ENCODE results near the gene BCOR.

BCOR gene

GRCh38 chrX:40074080-40074958 is 23.4 kb downstream of the BCOR start:
- ATAC-seq: no peak
- TF ChIP-seq ZC3H10 (CRISPR knock-in tag; IDR thresholded peaks at IDR 0.05) (no peak), PPARA (CRISPR knock-in tag; IDR thresholded peaks at IDR 0.05; ENCODE audit: borderline replicate concordance) (no peak), TCF4 (CRISPR knock-in tag; IDR thresholded peaks at IDR 0.05; ENCODE audit: borderline replicate concordance) (no peak), ESRRG (CRISPR knock-in tag; IDR thresholded peaks at IDR 0.05) (no peak), ZFP30 (CRISPR knock-in tag; IDR thresholded peaks at IDR 0.05) (no peak), CSDC2 (CRISPR knock-in tag; IDR thresholded peaks at IDR 0.05) (no peak), ZFP3 (CRISPR knock-in tag; IDR thresholded peaks at IDR 0.05) (no peak), SNAI2 (CRISPR knock-in tag; IDR thresholded peaks at IDR 0.05) (no peak), ARNTL (CRISPR knock-in tag; IDR thresholded peaks at IDR 0.05; ENCODE audit: borderline replicate concordance, low read depth) (no peak), GLIS3 (CRISPR knock-in tag; IDR thresholded peaks at IDR 0.05) (no peak), ZNF70 (CRISPR knock-in tag; IDR thresholded peaks at IDR 0.05) (no peak), RARB (CRISPR knock-in tag; IDR thresholded peaks at IDR 0.05) (no peak), ISL1 (CRISPR knock-in tag; IDR thresholded peaks at IDR 0.05) (no peak), ZNF8 (CRISPR knock-in tag; IDR thresholded peaks at IDR 0.05) (no peak)
- TF ChIP-seq, protein P1, sequence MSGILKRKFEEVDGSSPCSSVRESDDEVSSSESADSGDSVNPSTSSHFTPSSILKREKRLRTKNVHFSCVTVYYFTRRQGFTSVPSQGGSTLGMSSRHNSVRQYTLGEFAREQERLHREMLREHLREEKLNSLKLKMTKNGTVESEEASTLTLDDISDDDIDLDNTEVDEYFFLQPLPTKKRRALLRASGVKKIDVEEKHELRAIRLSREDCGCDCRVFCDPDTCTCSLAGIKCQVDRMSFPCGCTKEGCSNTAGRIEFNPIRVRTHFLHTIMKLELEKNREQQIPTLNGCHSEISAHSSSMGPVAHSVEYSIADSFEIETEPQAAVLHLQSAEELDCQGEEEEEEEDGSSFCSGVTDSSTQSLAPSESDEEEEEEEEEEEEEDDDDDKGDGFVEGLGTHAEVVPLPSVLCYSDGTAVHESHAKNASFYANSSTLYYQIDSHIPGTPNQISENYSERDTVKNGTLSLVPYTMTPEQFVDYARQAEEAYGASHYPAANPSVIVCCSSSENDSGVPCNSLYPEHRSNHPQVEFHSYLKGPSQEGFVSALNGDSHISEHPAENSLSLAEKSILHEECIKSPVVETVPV (CRISPR knock-in tag; IDR thresholded peaks at IDR 0.05): no peak
- TF ChIP-seq, protein P2, sequence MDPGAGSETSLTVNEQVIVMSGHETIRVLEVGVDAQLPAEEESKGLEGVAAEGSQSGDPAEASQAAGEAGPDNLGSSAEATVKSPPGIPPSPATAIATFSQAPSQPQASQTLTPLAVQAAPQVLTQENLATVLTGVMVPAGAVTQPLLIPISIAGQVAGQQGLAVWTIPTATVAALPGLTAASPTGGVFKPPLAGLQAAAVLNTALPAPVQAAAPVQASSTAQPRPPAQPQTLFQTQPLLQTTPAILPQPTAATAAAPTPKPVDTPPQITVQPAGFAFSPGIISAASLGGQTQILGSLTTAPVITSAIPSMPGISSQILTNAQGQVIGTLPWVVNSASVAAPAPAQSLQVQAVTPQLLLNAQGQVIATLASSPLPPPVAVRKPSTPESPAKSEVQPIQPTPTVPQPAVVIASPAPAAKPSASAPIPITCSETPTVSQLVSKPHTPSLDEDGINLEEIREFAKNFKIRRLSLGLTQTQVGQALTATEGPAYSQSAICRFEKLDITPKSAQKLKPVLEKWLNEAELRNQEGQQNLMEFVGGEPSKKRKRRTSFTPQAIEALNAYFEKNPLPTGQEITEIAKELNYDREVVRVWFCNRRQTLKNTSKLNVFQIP (CRISPR knock-in tag; IDR thresholded peaks at IDR 0.05; ENCODE audit: borderline replicate concordance, low read depth): no peak

GRCh38 chrX:40073439-40074054 is 24.2 kb downstream of the BCOR start:
- TF ChIP-seq OSR1 (CRISPR knock-in tag; IDR thresholded peaks at IDR 0.05) (no peak), ISL1 (CRISPR knock-in tag; IDR thresholded peaks at IDR 0.05) (no peak), ZNF8 (CRISPR knock-in tag; IDR thresholded peaks at IDR 0.05) (no peak), ZNF565 (CRISPR knock-in tag; conservative IDR thresholded peaks at IDR 0.05; ENCODE audit: low read depth) (no peak)
- no peak for ATAC-seq

GRCh38 chrX:40072246-40072645 is 25.5 kb downstream of the BCOR start:
- TF ChIP-seq ESRRG (CRISPR knock-in tag; IDR thresholded peaks at IDR 0.05) (no peak), TOX (CRISPR knock-in tag; IDR thresholded peaks at IDR 0.05; ENCODE audit: borderline replicate concordance) (no peak), CSDC2 (CRISPR knock-in tag; IDR thresholded peaks at IDR 0.05) (no peak)
- no peak for ATAC-seq

DNA sequence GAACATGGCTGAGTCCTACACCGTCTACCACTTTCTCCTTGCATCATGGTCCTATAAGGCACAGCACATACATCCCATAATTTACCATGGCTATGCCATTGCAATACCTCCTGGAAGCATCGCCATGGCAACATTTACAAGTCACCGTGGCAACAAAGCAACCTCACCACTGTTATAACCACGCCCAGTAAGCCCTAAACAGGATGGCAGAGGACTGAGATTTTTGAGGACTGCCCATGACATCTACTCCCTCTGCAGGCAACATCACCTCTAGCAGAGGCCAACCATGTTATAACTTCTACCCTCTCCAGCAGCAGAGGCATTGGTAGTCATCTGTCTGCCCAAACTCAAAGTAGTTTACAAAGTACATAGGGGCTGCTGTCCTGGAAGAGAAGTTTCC is 29.7 kb downstream of the BCOR start:
- peak; percentile 43; the same call in 2 of the 3 replicates for ATAC-seq
- no peak for TF ChIP-seq GLIS3 (CRISPR knock-in tag; IDR thresholded peaks at IDR 0.05)

DNA sequence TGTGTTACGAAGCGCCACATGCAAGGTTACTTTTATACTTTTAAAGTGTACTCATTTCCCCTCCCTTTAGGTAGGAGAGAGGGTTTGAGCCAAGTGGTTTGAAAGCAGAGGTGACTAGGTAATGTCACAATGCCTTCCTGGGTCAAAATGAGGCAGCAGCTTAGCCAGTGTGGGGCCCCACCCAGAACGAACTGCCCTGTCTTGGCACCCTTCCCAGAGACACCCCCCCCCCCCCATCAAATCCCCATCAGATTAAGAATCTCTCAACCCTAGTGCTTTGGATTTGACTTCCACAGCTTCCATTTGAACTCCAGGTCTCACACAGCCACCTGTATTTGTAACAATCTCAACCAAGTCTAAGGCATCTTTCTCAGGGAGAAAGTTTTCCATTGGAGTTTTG is 31.1 kb downstream of the BCOR start:
- TF ChIP-seq TOX (CRISPR knock-in tag; IDR thresholded peaks at IDR 0.05; ENCODE audit: borderline replicate concordance) (no peak), RARB (CRISPR knock-in tag; IDR thresholded peaks at IDR 0.05) (no peak), ZNF70 (CRISPR knock-in tag; IDR thresholded peaks at IDR 0.05) (no peak), PPARA (CRISPR knock-in tag; IDR thresholded peaks at IDR 0.05; ENCODE audit: borderline replicate concordance) (no peak), ZFP30 (CRISPR knock-in tag; IDR thresholded peaks at IDR 0.05) (no peak), TCF4 (CRISPR knock-in tag; IDR thresholded peaks at IDR 0.05; ENCODE audit: borderline replicate concordance) (no peak), ZFP3 (CRISPR knock-in tag; IDR thresholded peaks at IDR 0.05) (no peak), SNAI2 (CRISPR knock-in tag; IDR thresholded peaks at IDR 0.05) (no peak), PATZ1 (CRISPR knock-in tag; IDR thresholded peaks at IDR 0.05; ENCODE audit: borderline replicate concordance) (no peak), ZNF8 (CRISPR knock-in tag; IDR thresholded peaks at IDR 0.05) (no peak), ARNTL (CRISPR knock-in tag; IDR thresholded peaks at IDR 0.05; ENCODE audit: borderline replicate concordance, low read depth) (no peak), ESRRG (CRISPR knock-in tag; IDR thresholded peaks at IDR 0.05) (no peak)
- TF ChIP-seq, protein P1 (CRISPR knock-in tag; IDR thresholded peaks at IDR 0.05): no peak
- TF ChIP-seq, protein P3, sequence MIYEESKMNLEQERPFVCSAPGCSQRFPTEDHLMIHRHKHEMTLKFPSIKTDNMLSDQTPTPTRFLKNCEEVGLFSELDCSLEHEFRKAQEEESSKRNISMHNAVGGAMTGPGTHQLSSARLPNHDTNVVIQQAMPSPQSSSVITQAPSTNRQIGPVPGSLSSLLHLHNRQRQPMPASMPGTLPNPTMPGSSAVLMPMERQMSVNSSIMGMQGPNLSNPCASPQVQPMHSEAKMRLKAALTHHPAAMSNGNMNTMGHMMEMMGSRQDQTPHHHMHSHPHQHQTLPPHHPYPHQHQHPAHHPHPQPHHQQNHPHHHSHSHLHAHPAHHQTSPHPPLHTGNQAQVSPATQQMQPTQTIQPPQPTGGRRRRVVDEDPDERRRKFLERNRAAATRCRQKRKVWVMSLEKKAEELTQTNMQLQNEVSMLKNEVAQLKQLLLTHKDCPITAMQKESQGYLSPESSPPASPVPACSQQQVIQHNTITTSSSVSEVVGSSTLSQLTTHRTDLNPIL (CRISPR knock-in tag; IDR thresholded peaks at IDR 0.05; ENCODE audit: low read depth): no peak
- no peak for ATAC-seq

Measured in SK-N-SH treated with all-trans-retinoic acid at 6 μM for 48 hours (cell line).